Activated CD8-positive, alpha-beta T cell treated with anti-CD3 and anti-CD28 coated beads for 36 hours (primary cell): ENCODE data around the gene GOSR2. TPM values are rescaled to one million over a fixed set of nuclear protein-coding genes. Genes with fewer than 3 reads are reported as not detected.
A peak's percentile ranks its signal among the peaks of the same experiment; 100 is the strongest.

ENCODE experiments used
- ATAC-seq: fragments of 200-7000 bp; cut with Tn5 transposase; one replicate; pipeline ENCODE4 v1.10.0; 2021; ENCODE audit warnings: mild to moderate bottlenecking, moderate library complexity
- CTCF ChIA-PET: fragments of 350-600 bp; sonication (Branson Sonifier 250); formaldehyde crosslinking; loops from one replicate; lab custom pipeline; 2021; ENCODE audit warnings: antibody characterized with exemption; lab: Charles Lee
- POLR2A ChIA-PET: fragments of 350-600 bp; sonication (Branson Sonifier 250); formaldehyde crosslinking; loops from one replicate; lab custom pipeline; 2021; ENCODE audit warnings: antibody characterized with exemption; lab: Charles Lee
- DNase-seq: peaks from one replicate; pipeline ENCODE4 v3.0.0-alpha.2; 2020
- H3K27ac Mint-ChIP-seq: one replicate; pipeline ENCODE4 v1.8.0; 2021; ENCODE audit warnings: mild to moderate bottlenecking, mixed read lengths
- H3K27me3 Mint-ChIP-seq: one replicate; pipeline ENCODE4 v1.8.0; 2021; ENCODE audit warnings: mixed read lengths
- H3K36me3 Mint-ChIP-seq: one replicate; pipeline ENCODE4 v1.8.0; 2021; ENCODE audit warnings: low read depth, mixed read lengths
- H3K4me1 Mint-ChIP-seq: one replicate; pipeline ENCODE4 v1.8.0; 2021; ENCODE audit warnings: low read depth, mixed read lengths
- H3K4me3 Mint-ChIP-seq: one replicate; pipeline ENCODE4 v1.8.0; 2021; ENCODE audit warnings: mild to moderate bottlenecking, moderate library complexity, mixed read lengths
- H3K9me3 Mint-ChIP-seq: one replicate; pipeline ENCODE4 v1.8.0; 2021; ENCODE audit warnings: mixed read lengths
- CTCF ChIP-seq: fragments of 200-600 bp; IDR thresholded peaks from one replicate; pipeline ENCODE4 v1.8.0; 2022; ENCODE audit warnings: antibody characterized with exemption, mild to moderate bottlenecking
- intact Hi-C: fragments of 100-400 bp; cut with micrococcal nuclease; formaldehyde crosslinking; loops from one replicate; pipeline ENCODE4 v1.10.0; 2022
- total RNA-seq, 2 experiments: library from RNA; stranded (reverse); gene quantifications; one replicate each; pipeline ENCODE4 v1.2.3, GENCODE V29; 2021

GOSR2 gene
- total RNA-seq, 2 experiments from 2014 or later: 44.8 to 50.0 TPM

GRCh38 chr17:46925185-46925868, 2.4 kb downstream of the GOSR2 start:
- ATAC-seq: no peak
- ChIA-PET POLR2A (no interaction called here), CTCF (interaction anchor here (0.8 to 1.5 kb wide), 4 partner anchors 16 to 90 kb away, joined by 3 to 6 read pairs (median 4); no protein-coding TSS in a partner anchor)
- Mint-ChIP-seq H3K4me1 (peaks cover 55% of the 10 kb centered on the region), H3K36me3 (peaks cover 10% of the 10 kb centered on the region), H3K4me3 (no peak overlapping the region), H3K27ac (no peak overlapping the region), H3K27me3 (no peaks in the 10 kb centered on the region), H3K9me3 (no peaks in the 10 kb centered on the region)
- intact Hi-C loops: no loop called here
- no peak for DNase-seq
- no peak for TF ChIP-seq CTCF

GRCh38 chr17:46928467-46929261, 5.7 kb downstream of the GOSR2 start:
- peaks cover 28% of the 10 kb centered on the region for H3K36me3 Mint-ChIP-seq
- no peak overlapping the region for H3K4me3 Mint-ChIP-seq
- H3K9me3 Mint-ChIP-seq: no peaks in the 10 kb centered on the region
- no peak for TF ChIP-seq CTCF
- ATAC-seq (no peak), DNase-seq (no peak)
- H3K27me3 Mint-ChIP-seq: no peaks in the 10 kb centered on the region
- CTCF ChIA-PET: no interaction called here
- peaks cover 51% of the 10 kb centered on the region for H3K4me1 Mint-ChIP-seq
- POLR2A ChIA-PET: no interaction called here
- peak overlapping the region; percentile 31 for H3K27ac Mint-ChIP-seq
- intact Hi-C loops: no loop called here

- no peak for ATAC-seq
- ChIA-PET POLR2A (no interaction called here), CTCF (no interaction called here)
- TF ChIP-seq CTCF: no peak
- no peak overlapping the region for H3K27ac Mint-ChIP-seq
- DNase-seq: no peak
- H3K4me3 Mint-ChIP-seq: no peak overlapping the region
- peaks cover 46% of the 10 kb centered on the region for H3K4me1 Mint-ChIP-seq
- no peaks in the 10 kb centered on the region for H3K9me3 Mint-ChIP-seq
- peaks cover 33% of the 10 kb centered on the region for H3K36me3 Mint-ChIP-seq
- no peaks in the 10 kb centered on the region for H3K27me3 Mint-ChIP-seq
- intact Hi-C loops: no loop called here
Measured at GRCh38 chr17:46929413-46929812, 6.5 kb downstream of the GOSR2 start.

- Mint-ChIP-seq H3K4me3 (no peak overlapping the region), H3K27me3 (no peaks in the 10 kb centered on the region), H3K36me3 (peaks cover 34% of the 10 kb centered on the region), H3K27ac (no peak overlapping the region), H3K9me3 (no peaks in the 10 kb centered on the region), H3K4me1 (peaks cover 39% of the 10 kb centered on the region)
- ChIA-PET CTCF (interaction anchor here (1.0 to 2.5 kb wide), 2 partner anchors 11 to 13 kb away, joined by 4 to 12 read pairs; no protein-coding TSS in a partner anchor), POLR2A (no interaction called here)
- DNase-seq: no peak
- no peak for ATAC-seq
- intact Hi-C loops: no loop called here
- no peak for TF ChIP-seq CTCF
Measured at GRCh38 chr17:46930051-46930450, 7.1 kb downstream of the GOSR2 start.

- peaks cover 24% of the 10 kb centered on the region for H3K4me1 Mint-ChIP-seq
- no peak for TF ChIP-seq CTCF
- no peaks in the 10 kb centered on the region for H3K27me3 Mint-ChIP-seq
- H3K27ac Mint-ChIP-seq: peak overlapping the region; percentile 18
- H3K9me3 Mint-ChIP-seq: no peaks in the 10 kb centered on the region
- CTCF ChIA-PET: interaction anchor here (2.5 kb wide), 1 partner anchor 12 kb away, joined by 12 read pairs; no protein-coding TSS in a partner anchor
- ATAC-seq (no peak), DNase-seq (no peak)
- H3K4me3 Mint-ChIP-seq: no peak overlapping the region
- POLR2A ChIA-PET: no interaction called here
- H3K36me3 Mint-ChIP-seq: peaks cover 37% of the 10 kb centered on the region
- intact Hi-C loops: no loop called here
Measured at GRCh38 chr17:46931596-46931995, 8.6 kb downstream of the GOSR2 start.
